Measurements from ENCODE around the gene CFAP54.
"Not testable (repeated sequence)": the region's sequence is repeated elsewhere in the genome, so short reads cannot be mapped to it uniquely, and the experiment has no call there.

CFAP54 gene

DNA sequence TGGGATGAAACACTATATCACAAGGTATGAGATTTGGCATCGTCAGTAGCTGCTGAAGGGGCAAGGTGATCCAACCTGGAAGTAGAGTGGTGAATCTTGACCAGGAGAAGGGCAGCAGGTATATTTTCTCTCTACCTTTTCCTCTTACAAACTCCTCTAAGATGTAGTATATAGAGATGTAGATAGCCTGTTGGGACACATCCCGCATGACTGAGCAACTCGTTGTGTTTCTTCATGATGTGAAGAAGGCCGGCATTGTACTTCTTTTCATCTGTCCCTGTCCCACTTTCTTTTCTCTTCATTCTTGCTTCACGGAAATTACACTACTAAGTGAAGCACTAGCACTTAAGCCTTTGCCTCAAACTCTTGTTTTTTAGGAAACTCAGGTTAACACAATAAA is 7.3 kb upstream of the CFAP54 start:
- H3K4me3 ChIP-seq (ENCODE audit: low read length): no peak overlapping the region
- no peak for TF ChIP-seq CTCF (conservative IDR thresholded peaks at IDR 0.05; ENCODE audit: low read length)
- no peak for DNase-seq (ENCODE audit: low read depth)

DNA sequence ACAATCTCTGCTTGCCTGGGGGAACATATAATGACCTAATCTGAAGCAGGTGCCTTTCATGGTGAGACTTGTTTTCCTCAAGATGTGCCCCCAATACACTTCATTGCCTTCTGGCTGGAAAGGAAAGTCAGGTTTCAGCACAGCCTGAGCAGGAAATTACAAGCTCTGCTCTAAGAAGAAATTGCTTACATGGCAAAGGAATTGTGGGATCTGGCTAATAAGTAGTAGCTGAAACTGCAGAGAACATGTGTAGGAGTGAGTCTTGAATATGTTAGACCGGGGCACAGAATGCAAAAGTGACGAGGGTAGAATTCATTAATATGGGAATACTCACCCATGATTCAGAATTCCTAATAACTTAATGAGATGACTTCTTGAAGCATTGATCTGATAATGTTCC is 6.3 kb upstream of the CFAP54 start:
- no peak for DNase-seq (ENCODE audit: low read depth)
- TF ChIP-seq CTCF (conservative IDR thresholded peaks at IDR 0.05; ENCODE audit: low read length): no peak
- H3K4me3 ChIP-seq (ENCODE audit: low read length): no peak overlapping the region

GRCh38 chr12:96486751-96487613 is 2.4 kb upstream of the CFAP54 start:
- DNase-seq (ENCODE audit: low read depth): peak; percentile 74
- TF ChIP-seq CTCF (conservative IDR thresholded peaks at IDR 0.05; ENCODE audit: low read length): no peak
- no peak overlapping the region for H3K4me3 ChIP-seq (ENCODE audit: low read length)

- DNase-seq (ENCODE audit: low read depth): no peak
- no peak overlapping the region for H3K4me3 ChIP-seq (ENCODE audit: low read length)
These were observed 1.7 kb upstream of the CFAP54 start for GRCh38 chr12:96487634-96488033.

DNA sequence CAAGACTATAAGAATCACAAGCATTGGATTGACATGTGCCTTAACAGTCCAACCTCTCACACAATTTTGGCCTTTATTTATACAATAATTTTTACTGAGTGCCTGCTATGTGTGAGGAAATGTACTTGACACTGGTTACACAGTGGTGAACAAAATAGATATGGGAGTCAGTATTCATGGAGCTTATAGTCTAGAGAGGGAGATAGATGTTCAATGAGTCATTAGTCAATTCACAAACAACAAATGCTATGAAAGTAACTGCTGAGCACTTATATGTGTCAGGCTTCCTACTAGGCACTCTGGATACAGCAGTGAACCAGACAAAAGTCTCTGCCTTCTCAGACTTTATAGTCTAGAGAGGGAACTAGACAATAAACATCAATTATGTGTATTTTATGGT is 3.7 kb downstream of the CFAP54 start:
- no peak overlapping the region for H3K4me3 ChIP-seq (ENCODE audit: low read length)
- TF ChIP-seq CTCF (conservative IDR thresholded peaks at IDR 0.05; ENCODE audit: low read length): no peak
- DNase-seq (ENCODE audit: low read depth): peak; percentile 25

More at GRCh38 chr12:96487634-96488033, 1.7 kb upstream of the CFAP54 start:
- TF ChIP-seq CTCF (conservative IDR thresholded peaks at IDR 0.05; ENCODE audit: low read length): no peak

DNA sequence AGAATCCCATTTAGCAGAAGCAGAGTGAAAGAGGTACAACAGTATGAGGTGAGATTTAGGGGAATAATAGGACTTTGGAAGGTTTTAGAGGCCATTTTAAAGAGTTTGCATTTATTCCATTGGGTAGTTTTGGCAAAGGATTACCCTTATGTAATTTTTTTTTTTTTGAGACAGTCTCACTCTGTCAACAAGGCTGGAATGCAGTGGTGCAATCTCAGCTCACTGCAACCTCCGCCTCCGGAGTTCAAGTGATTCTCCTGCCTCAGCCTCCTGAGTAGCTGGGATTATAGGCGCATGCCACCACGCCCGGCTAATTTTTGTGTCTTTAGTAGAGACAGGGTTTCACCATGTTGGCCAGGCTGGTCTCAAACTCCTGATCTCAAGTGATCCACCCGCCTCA is 4.8 kb downstream of the CFAP54 start:
- not testable (repeated sequence) for H3K4me3 ChIP-seq (ENCODE audit: low read length); DNase-seq (ENCODE audit: low read depth)

GRCh38 chr12:96495155-96495554 is 5.8 kb downstream of the CFAP54 start:
- no peak overlapping the region for H3K4me3 ChIP-seq (ENCODE audit: low read length)
- no peak for TF ChIP-seq CTCF (conservative IDR thresholded peaks at IDR 0.05; ENCODE audit: low read length)
- DNase-seq (ENCODE audit: low read depth): no peak

Measured in AG10803 (cell line).